HepG2 (cell line): ENCODE measurements around the gene PCDHGA11.
"Not testable (repeated sequence)": the region's sequence is repeated elsewhere in the genome, so short reads cannot be mapped to it uniquely, and the experiment has no call there.

Experiments
- CBX1 ChIP-seq: IDR thresholded peaks from one replicate; pipeline ENCODE4 v1.6.1; 2016; ENCODE audit warnings: antibody characterized with exemption, low read depth
- EZH2 ChIP-seq: conservative IDR thresholded peaks from 2 replicates; pipeline ENCODE4 v1.6.1; 2012; ENCODE audit warnings: mild to moderate bottlenecking, low read depth, low read length, moderate library complexity
- FOXK1 ChIP-seq: sonication (generic); formaldehyde crosslinking; IDR thresholded peaks from 2 replicates; pipeline ENCODE4 v1.4.0; 2020; ENCODE audit warnings: low read depth, missing genetic modification reagents, borderline replicate concordance
- POLR2A ChIP-seq, 2 experiments: IDR thresholded peaks; 2 replicates each; pipeline ENCODE4 v1.6.1; 2011; ENCODE audit warnings: low read depth in 2 of 2, low read length in 2 of 2, mild to moderate bottlenecking in 1 of 2, moderate library complexity in 1 of 2; ENCODE audit not compliant: insufficient read depth in 1 of 2
- TBP ChIP-seq: sonication (generic); formaldehyde crosslinking; IDR thresholded peaks from 2 replicates; pipeline ENCODE4 v1.5.0; 2020; ENCODE audit warnings: missing genetic modification reagents
- ZNF224 ChIP-seq: sonication (generic); formaldehyde crosslinking; IDR thresholded peaks from 2 replicates; pipeline ENCODE4 v1.5.0; 2020; ENCODE audit warnings: mild to moderate bottlenecking, missing genetic modification reagents
- ZNF274 ChIP-seq: sonication (generic); formaldehyde crosslinking; IDR thresholded peaks from 2 replicates; pipeline ENCODE4 v1.5.1; 2020; ENCODE audit warnings: mild to moderate bottlenecking, missing genetic modification reagents
- TF ChIP-seq, protein P1 (sequence below), 2 experiments: sonication (generic) in 1 of 2; formaldehyde crosslinking in 1 of 2; IDR thresholded peaks; 2 replicates each; pipeline versions ENCODE4 v1.5.1 to v1.6.1; 2011 to 2020; ENCODE audit warnings: borderline replicate concordance in 1 of 2, low read depth in 1 of 2, low read length in 1 of 2, mild to moderate bottlenecking in 1 of 2, missing genetic modification reagents in 1 of 2, moderate library complexity in 1 of 2
- TF ChIP-seq, protein P2 (sequence below): IDR thresholded peaks from 2 replicates; pipeline ENCODE4 v1.6.1; 2016; ENCODE audit warnings: low read depth, borderline replicate concordance
- TF ChIP-seq, protein P3 (sequence below): sonication (generic); formaldehyde crosslinking; IDR thresholded peaks from 2 replicates; pipeline ENCODE4 v1.4.0; 2020; ENCODE audit warnings: mild to moderate bottlenecking, missing genetic modification reagents
- TF ChIP-seq, protein P4 (sequence below): sonication (generic); formaldehyde crosslinking; IDR thresholded peaks from 2 replicates; pipeline ENCODE4 v1.9.0; 2021; ENCODE audit warnings: missing genetic modification reagents, borderline replicate concordance
- TF ChIP-seq, protein P5 (sequence below): sonication (generic); formaldehyde crosslinking; IDR thresholded peaks from 2 replicates; pipeline ENCODE4 v1.5.0; 2020; ENCODE audit warnings: mild to moderate bottlenecking, missing genetic modification reagents, moderate library complexity

DNA sequence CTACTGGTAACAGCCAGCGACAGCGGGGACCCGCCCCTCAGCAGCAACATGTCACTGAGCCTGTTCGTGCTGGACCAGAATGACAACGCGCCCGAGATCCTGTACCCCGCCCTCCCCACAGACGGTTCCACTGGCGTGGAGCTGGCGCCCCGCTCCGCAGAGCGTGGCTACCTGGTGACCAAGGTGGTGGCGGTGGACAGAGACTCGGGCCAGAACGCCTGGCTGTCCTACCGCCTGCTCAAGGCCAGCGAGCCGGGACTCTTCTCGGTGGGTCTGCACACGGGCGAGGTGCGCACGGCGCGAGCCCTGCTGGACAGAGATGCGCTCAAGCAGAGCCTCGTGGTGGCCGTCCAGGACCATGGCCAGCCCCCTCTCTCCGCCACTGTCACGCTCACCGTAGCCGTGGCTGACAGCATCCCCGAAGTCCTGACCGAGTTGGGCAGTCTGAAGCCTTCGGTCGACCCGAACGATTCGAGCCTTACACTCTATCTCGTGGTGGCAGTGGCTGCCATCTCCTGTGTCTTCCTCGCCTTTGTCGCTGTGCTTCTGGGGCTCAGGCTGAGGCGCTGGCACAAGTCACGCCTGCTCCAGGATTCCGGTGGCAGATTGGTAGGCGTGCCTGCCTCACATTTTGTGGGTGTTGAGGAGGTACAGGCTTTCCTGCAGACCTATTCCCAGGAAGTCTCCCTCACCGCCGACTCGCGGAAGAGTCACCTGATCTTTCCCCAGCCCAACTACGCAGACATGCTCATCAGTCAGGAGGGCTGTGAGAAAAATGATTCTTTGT is 26.3 kb upstream of the PCDHGA11 start:
- not testable (repeated sequence) for TF ChIP-seq ZNF224 (CRISPR knock-in tag); CBX1; FOXK1 (CRISPR knock-in tag); EZH2; ZNF274; POLR2A (IDR thresholded peaks at IDR 0.05; ENCODE audit: insufficient read depth in 1 of 2, low read depth in 2 of 2, low read length in 2 of 2); TBP (CRISPR knock-in tag)
- TF ChIP-seq, protein P1, sequence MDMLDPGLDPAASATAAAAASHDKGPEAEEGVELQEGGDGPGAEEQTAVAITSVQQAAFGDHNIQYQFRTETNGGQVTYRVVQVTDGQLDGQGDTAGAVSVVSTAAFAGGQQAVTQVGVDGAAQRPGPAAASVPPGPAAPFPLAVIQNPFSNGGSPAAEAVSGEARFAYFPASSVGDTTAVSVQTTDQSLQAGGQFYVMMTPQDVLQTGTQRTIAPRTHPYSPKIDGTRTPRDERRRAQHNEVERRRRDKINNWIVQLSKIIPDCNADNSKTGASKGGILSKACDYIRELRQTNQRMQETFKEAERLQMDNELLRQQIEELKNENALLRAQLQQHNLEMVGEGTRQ (IDR thresholded peaks at IDR 0.05; ENCODE audit: low read depth, low read length), result not testable (repeated sequence)
- TF ChIP-seq, protein P1 (CRISPR knock-in tag; IDR thresholded peaks at IDR 0.05; ENCODE audit: borderline replicate concordance), result not testable (repeated sequence)
- TF ChIP-seq, protein P2, sequence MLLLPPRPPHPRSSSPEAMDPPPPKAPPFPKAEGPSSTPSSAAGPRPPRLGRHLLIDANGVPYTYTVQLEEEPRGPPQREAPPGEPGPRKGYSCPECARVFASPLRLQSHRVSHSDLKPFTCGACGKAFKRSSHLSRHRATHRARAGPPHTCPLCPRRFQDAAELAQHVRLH (CRISPR knock-in tag), result not testable (repeated sequence)
- TF ChIP-seq, protein P3, sequence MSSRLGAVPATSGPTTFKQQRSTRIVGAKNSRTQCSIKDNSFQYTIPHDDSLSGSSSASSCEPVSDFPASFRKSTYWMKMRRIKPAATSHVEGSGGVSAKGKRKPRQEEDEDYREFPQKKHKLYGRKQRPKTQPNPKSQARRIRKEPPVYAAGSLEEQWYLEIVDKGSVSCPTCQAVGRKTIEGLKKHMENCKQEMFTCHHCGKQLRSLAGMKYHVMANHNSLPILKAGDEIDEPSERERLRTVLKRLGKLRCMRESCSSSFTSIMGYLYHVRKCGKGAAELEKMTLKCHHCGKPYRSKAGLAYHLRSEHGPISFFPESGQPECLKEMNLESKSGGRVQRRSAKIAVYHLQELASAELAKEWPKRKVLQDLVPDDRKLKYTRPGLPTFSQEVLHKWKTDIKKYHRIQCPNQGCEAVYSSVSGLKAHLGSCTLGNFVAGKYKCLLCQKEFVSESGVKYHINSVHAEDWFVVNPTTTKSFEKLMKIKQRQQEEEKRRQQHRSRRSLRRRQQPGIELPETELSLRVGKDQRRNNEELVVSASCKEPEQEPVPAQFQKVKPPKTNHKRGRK, result not testable (repeated sequence)
- TF ChIP-seq, protein P4, sequence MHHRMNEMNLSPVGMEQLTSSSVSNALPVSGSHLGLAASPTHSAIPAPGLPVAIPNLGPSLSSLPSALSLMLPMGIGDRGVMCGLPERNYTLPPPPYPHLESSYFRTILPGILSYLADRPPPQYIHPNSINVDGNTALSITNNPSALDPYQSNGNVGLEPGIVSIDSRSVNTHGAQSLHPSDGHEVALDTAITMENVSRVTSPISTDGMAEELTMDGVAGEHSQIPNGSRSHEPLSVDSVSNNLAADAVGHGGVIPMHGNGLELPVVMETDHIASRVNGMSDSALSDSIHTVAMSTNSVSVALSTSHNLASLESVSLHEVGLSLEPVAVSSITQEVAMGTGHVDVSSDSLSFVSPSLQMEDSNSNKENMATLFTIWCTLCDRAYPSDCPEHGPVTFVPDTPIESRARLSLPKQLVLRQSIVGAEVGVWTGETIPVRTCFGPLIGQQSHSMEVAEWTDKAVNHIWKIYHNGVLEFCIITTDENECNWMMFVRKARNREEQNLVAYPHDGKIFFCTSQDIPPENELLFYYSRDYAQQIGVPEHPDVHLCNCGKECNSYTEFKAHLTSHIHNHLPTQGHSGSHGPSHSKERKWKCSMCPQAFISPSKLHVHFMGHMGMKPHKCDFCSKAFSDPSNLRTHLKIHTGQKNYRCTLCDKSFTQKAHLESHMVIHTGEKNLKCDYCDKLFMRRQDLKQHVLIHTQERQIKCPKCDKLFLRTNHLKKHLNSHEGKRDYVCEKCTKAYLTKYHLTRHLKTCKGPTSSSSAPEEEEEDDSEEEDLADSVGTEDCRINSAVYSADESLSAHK (CRISPR knock-in tag), result not testable (repeated sequence)
- TF ChIP-seq, protein P5, sequence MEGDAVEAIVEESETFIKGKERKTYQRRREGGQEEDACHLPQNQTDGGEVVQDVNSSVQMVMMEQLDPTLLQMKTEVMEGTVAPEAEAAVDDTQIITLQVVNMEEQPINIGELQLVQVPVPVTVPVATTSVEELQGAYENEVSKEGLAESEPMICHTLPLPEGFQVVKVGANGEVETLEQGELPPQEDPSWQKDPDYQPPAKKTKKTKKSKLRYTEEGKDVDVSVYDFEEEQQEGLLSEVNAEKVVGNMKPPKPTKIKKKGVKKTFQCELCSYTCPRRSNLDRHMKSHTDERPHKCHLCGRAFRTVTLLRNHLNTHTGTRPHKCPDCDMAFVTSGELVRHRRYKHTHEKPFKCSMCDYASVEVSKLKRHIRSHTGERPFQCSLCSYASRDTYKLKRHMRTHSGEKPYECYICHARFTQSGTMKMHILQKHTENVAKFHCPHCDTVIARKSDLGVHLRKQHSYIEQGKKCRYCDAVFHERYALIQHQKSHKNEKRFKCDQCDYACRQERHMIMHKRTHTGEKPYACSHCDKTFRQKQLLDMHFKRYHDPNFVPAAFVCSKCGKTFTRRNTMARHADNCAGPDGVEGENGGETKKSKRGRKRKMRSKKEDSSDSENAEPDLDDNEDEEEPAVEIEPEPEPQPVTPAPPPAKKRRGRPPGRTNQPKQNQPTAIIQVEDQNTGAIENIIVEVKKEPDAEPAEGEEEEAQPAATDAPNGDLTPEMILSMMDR (CRISPR knock-in tag), result not testable (repeated sequence)
